Adrenal gland (tissue), 12 donors: ENCODE data around the gene RBM11. TPM values are rescaled to one million over a fixed set of nuclear protein-coding genes. Genes with fewer than 3 reads are reported as not detected.

Experiments used
- DNase-seq, 7 donors: peaks; one replicate each; pipeline ENCODE4 v3.0.0-alpha.2; 2019 to 2020
- H3K27ac ChIP-seq, 5 donors: fragments of 200-600 bp; sonication (generic) in 4 of 5; 1 replicate in 3 of 5; 2 replicates in 2 of 5; pipeline versions ENCODE4 v1.5.1 to v1.8.0; 2016 to 2020; ENCODE audit warnings: mild to moderate bottlenecking in 1 of 5
- H3K27me3 ChIP-seq: fragments of 200-600 bp; 2 replicates; pipeline ENCODE4 v1.8.0; 2021
- H3K36me3 ChIP-seq, 2 donors: fragments of 200-600 bp; replicated peaks in 1 of 2; 1 replicate in 1 of 2; 2 replicates in 1 of 2; pipeline versions ENCODE4 v1.5.1 to v1.8.0; 2018 to 2022
- H3K4me1 ChIP-seq, 2 donors: fragments of 200-600 bp; replicated peaks in 1 of 2; 1 replicate in 1 of 2; 2 replicates in 1 of 2; pipeline versions ENCODE4 v1.5.1 to v1.8.0; 2018 to 2021
- H3K4me3 ChIP-seq, 4 donors: fragments of 200-600 bp; sonication (generic) in 3 of 4; one replicate each; pipeline ENCODE4 v1.5.1; 2016 to 2018
- H3K9me3 ChIP-seq, 3 donors: fragments of 200-600 bp; sonication (generic) in 1 of 3; replicated peaks in 1 of 3; 1 replicate in 2 of 3; 2 replicates in 1 of 3; pipeline versions ENCODE4 v1.5.1 to v1.8.0; 2016 to 2021
- CTCF ChIP-seq, 6 experiments: fragments of 450-650 bp in 4 of 6; fragments of 200-600 bp in 2 of 6; sonication (generic) in 1 of 6; IDR thresholded peaks; 1 replicate in 5 of 6; 2 replicates in 1 of 6; pipeline versions ENCODE4 v1.5.1 to v1.8.0; 2016 to 2021; ENCODE audit warnings: antibody characterized with exemption in 6 of 6, mild to moderate bottlenecking in 2 of 6, moderate library complexity in 1 of 6
- POLR2A ChIP-seq, 2 donors: fragments of 450-650 bp; IDR thresholded peaks; one replicate each; pipeline ENCODE4 v1.6.1; 2017; ENCODE audit warnings: antibody characterized with exemption in 2 of 2, mild to moderate bottlenecking in 2 of 2, moderate library complexity in 1 of 2
- WGBS, 4 donors: extraction: QIAGEN DNeasy Blood & Tissue Kit in 2 of 4; methylation state at CpG; one replicate each; pipeline versions ENCODE4 v1.1.5 to v1.1.7; 2013 to 2017; 5-methylcytosine and 5-hydroxymethylcytosine counted together
- intact Hi-C, 2 donors: fragments of 100-400 bp; cut with DNase I; formaldehyde crosslinking; loops; one replicate each; pipeline versions ENCODE4 v1.14.1 to v1.15.0; 2022 to 2023
- polyA plus RNA-seq, 3 donors: library from polyadenylated mRNA; stranded (reverse); fragments of 200-250 nt in 2 of 3; fragments of 350-450 nt in 1 of 3; fragmentation: Illumina TruSeq in 1 of 3; extraction: RNeasy Lipid Tissue Mini Kit (QIAGEN cat#74804) in 1 of 3; gene quantifications; one replicate each; pipeline ENCODE4 v1.2.3, GENCODE V29; 2013 to 2014
- total RNA-seq, 9 donors: library from RNA; depleted of rRNA in 4 of 9; stranded (reverse); fragments of >200 nt in 4 of 9; fragments of 120-200 nt in 1 of 9; fragmentation: NEBNext Ultra II Directional in 1 of 9; extraction: Animal tissue kit (Norgen Biotek cat#: 25700) in 1 of 9; gene quantifications; one replicate each; pipeline versions ENCODE4 v1.1.0 to v1.2.4, GENCODE V29; 2013 to 2023
- donor health status: healthy with polysubstance abuse.
- donor health status: Bipolar disorder and iron deficiency.
- donor health status: DM: yes; HTN: yes; CAD: no.
- donor health status: DM: no; HTN: no; CAD: no.
- donor health status: DM: no; HTN: no; CAD: no.
- donor health status: DM: yes; HTN: yes; CAD: no.

RBM11 gene
- total and polyA plus RNA-seq, 12 donors: 0.84 to 53.7 (median 4.1) TPM

GRCh38 chr21:14244911-14245310 lies 29.0 kb downstream of the RBM11 start:
- no peaks in the 10 kb centered on the region for H3K9me3 ChIP-seq
- no peaks in the 10 kb centered on the region for H3K27me3 ChIP-seq
- H3K4me1 ChIP-seq: no peaks in the 10 kb centered on the region
- TF ChIP-seq CTCF (IDR thresholded peaks at IDR 0.05) (no peak), POLR2A (IDR thresholded peaks at IDR 0.05) (no peak)
- intact Hi-C loops: no loop called here
- no peak overlapping the region for H3K27ac ChIP-seq
- H3K4me3 ChIP-seq: no peak overlapping the region
- H3K36me3 ChIP-seq: no peaks in the 10 kb centered on the region
- DNase-seq: no peak

- Histone ChIP-seq H3K4me1 (no peaks in the 10 kb centered on the region), H3K36me3 (no peaks in the 10 kb centered on the region), H3K27ac (no peak overlapping the region), H3K9me3 (no peaks in the 10 kb centered on the region), H3K27me3 (no peaks in the 10 kb centered on the region), H3K4me3 (no peak overlapping the region)
- TF ChIP-seq CTCF (IDR thresholded peaks at IDR 0.05) (no peak), POLR2A (IDR thresholded peaks at IDR 0.05) (no peak)
- no peak for DNase-seq
- intact Hi-C loops: no loop called here
These were observed 29.8 kb downstream of the RBM11 start for GRCh38 chr21:14245711-14246110.

- DNase-seq: no peak
- Histone ChIP-seq H3K27ac (no peak overlapping the region), H3K27me3 (no peaks in the 10 kb centered on the region), H3K4me3 (no peak overlapping the region), H3K36me3 (no peaks in the 10 kb centered on the region), H3K4me1 (no peaks in the 10 kb centered on the region), H3K9me3 (no peaks in the 10 kb centered on the region)
- 28 to 63% (median 41%) methylated on average over 1 of the region's 1 CpG for WGBS, 4 donors
- intact Hi-C loops: loop anchor here in 1 of 2 donors (10.0 kb wide), 1 partner anchor 1343 kb away; no protein-coding TSS in a partner anchor
- TF ChIP-seq POLR2A (IDR thresholded peaks at IDR 0.05): no peak
- no peak for TF ChIP-seq CTCF (IDR thresholded peaks at IDR 0.05)
These were observed 35.4 kb downstream of the RBM11 start for GRCh38 chr21:14251336-14251735.

- H3K27me3 ChIP-seq: peaks cover 6% of the 10 kb centered on the region
- no peak overlapping the region for H3K4me3 ChIP-seq
- no peak for DNase-seq
- H3K36me3 ChIP-seq: no peaks in the 10 kb centered on the region
- TF ChIP-seq CTCF (IDR thresholded peaks at IDR 0.05) (peak; percentile 33 to 67 (median 58)), POLR2A (IDR thresholded peaks at IDR 0.05) (no peak)
- H3K9me3 ChIP-seq: no peaks in the 10 kb centered on the region
- intact Hi-C loops: loop anchor here in 1 of 2 donors (10.0 kb wide), 1 partner anchor 1335 kb away; no protein-coding TSS in a partner anchor
- no peaks in the 10 kb centered on the region for H3K4me1 ChIP-seq
- H3K27ac ChIP-seq: no peak overlapping the region
- WGBS, 4 donors: 32 to 38% (median 35%) methylated on average over 3 of the region's 3 CpGs
These were observed 43.8 kb downstream of the RBM11 start for GRCh38 chr21:14259747-14260146.
